OCI-LY1 (cell line): ENCODE measurements around the gene SLC13A5.
"Not testable (repeated sequence)": the region's sequence is repeated elsewhere in the genome, so short reads cannot be mapped to it uniquely, and the experiment has no call there.

Experiments used
- H2AFZ ChIP-seq: fragments of 200-600 bp; sonication (generic), shearing (Covaris generic); 2 replicates; pipeline ENCODE4 v1.6.0; 2014; ENCODE audit warnings: antibody characterized with exemption, mild to moderate bottlenecking, low read length
- H3F3A ChIP-seq: fragments of 200-600 bp; sonication (generic), shearing (Covaris generic); 2 replicates; pipeline ENCODE4 v1.6.0; 2014; ENCODE audit warnings: mild to moderate bottlenecking, antibody characterized with exemption, low read length, moderate library complexity; ENCODE audit not compliant: insufficient read depth
- H3K27ac ChIP-seq: fragments of 200-600 bp; sonication (generic); 2 replicates; pipeline ENCODE4 v1.5.1; 2014; ENCODE audit warnings: low read length, mixed run types, mild to moderate bottlenecking, low read depth; ENCODE audit not compliant: poor library complexity, severe bottlenecking
- H3K27me3 ChIP-seq: fragments of 200-600 bp; sonication (generic); 2 replicates; pipeline ENCODE4 v1.6.0; 2014; ENCODE audit warnings: antibody characterized with exemption, mild to moderate bottlenecking, low read length, moderate library complexity; ENCODE audit not compliant: insufficient read depth
- H3K36me3 ChIP-seq: fragments of 200-600 bp; sonication (generic); 2 replicates; pipeline ENCODE4 v1.6.1; 2014; ENCODE audit warnings: mild to moderate bottlenecking, antibody characterized with exemption, low read length, moderate library complexity, mixed read lengths; ENCODE audit not compliant: insufficient read depth
- H3K4me1 ChIP-seq: fragments of 200-600 bp; sonication (generic); 2 replicates; pipeline ENCODE4 v1.5.1; 2014; ENCODE audit warnings: mild to moderate bottlenecking, low read length, moderate library complexity; ENCODE audit not compliant: insufficient read depth, severe bottlenecking
- H3K4me2 ChIP-seq: fragments of 200-600 bp; sonication (generic), shearing (Covaris generic); 2 replicates; pipeline ENCODE4 v1.6.1; 2014; ENCODE audit warnings: low read length
- H3K4me3 ChIP-seq: fragments of 200-600 bp; sonication (generic); 2 replicates; pipeline ENCODE4 v1.5.1; 2014; ENCODE audit warnings: low read length, low read depth, mild to moderate bottlenecking, mixed read lengths; ENCODE audit not compliant: poor library complexity, severe bottlenecking
- H3K79me2 ChIP-seq: fragments of 200-600 bp; shearing (Covaris generic); 2 replicates; pipeline ENCODE4 v1.6.1; 2016; ENCODE audit warnings: mixed run types, low read length, mixed read lengths; ENCODE audit not compliant: insufficient read depth
- H3K9ac ChIP-seq: fragments of 200-600 bp; sonication (generic), shearing (Covaris generic); 2 replicates; pipeline ENCODE4 v1.6.1; 2014; ENCODE audit warnings: mild to moderate bottlenecking, low read length, mixed read lengths
- H3K9me2 ChIP-seq: fragments of 200-600 bp; sonication (generic), shearing (Covaris generic); 2 replicates; pipeline ENCODE4 v1.6.1; 2014; ENCODE audit warnings: low read depth, mild to moderate bottlenecking, low read length, mixed read lengths
- H3K9me3 ChIP-seq: fragments of 200-600 bp; shearing (Covaris generic); 2 replicates; pipeline ENCODE4 v1.6.1; 2014; ENCODE audit warnings: low read length, mixed read lengths
- H4K20me1 ChIP-seq: fragments of 200-600 bp; sonication (generic), shearing (Covaris generic); 2 replicates; pipeline ENCODE4 v1.6.0; 2016; ENCODE audit warnings: mild to moderate bottlenecking, low read length; ENCODE audit not compliant: insufficient read depth
- CTCF ChIP-seq: fragments of 200-600 bp; sonication (generic), shearing (Covaris generic); IDR thresholded peaks from 2 replicates; pipeline ENCODE4 v1.5.1; 2017; ENCODE audit warnings: mild to moderate bottlenecking, antibody characterized with exemption, low read length, moderate library complexity, mixed read lengths
- EZH2 ChIP-seq: fragments of 200-600 bp; sonication (generic), shearing (Covaris generic); IDR thresholded peaks from 2 replicates; pipeline ENCODE4 v1.8.0; 2017; ENCODE audit warnings: borderline replicate concordance, mixed run types, mild to moderate bottlenecking, antibody characterized with exemption, low read length, moderate library complexity, mixed read lengths

The SLC13A5 gene

DNA sequence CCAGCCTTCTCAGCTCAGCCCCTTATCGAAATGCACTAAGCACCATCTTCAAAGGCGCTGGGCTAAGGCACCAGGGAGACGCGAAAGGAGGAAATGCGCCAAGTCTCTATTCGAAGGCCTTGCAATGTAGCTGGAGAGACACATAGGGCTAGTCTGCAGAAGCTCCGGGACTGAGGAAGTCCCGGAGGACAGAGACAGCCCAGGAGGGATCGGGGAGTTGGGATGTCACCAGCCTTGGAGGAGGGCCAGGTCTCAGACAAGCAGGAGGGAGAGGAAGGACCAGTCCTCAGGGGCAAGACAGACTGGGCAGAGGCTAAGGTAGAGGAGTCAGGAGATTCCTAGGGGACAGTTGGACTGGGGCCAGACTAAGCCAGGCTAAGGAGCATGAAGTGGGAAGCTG lies 53.1 kb downstream of the SLC13A5 start:
- no peaks in the 10 kb centered on the region for H3K27me3 ChIP-seq
- no peaks in the 10 kb centered on the region for H4K20me1 ChIP-seq
- peak overlapping the region; percentile 17; the same call in 1 of the 2 replicates for H3K4me2 ChIP-seq
- peaks cover 34% of the 10 kb centered on the region for H3K4me1 ChIP-seq
- TF ChIP-seq EZH2 (no peak), CTCF (no peak)
- H3K9ac ChIP-seq = no peak overlapping the region; the same call in 1 of the 2 replicates
- peaks cover 3% of the 10 kb centered on the region; the same call in 1 of the 2 replicates for H3K36me3 ChIP-seq
- H3K9me2 ChIP-seq = no peaks in the 10 kb centered on the region
- no peak overlapping the region for H2AFZ ChIP-seq
- no peak overlapping the region for H3K4me3 ChIP-seq
- no peaks in the 10 kb centered on the region for H3K79me2 ChIP-seq
- H3K9me3 ChIP-seq = no peaks in the 10 kb centered on the region
- peak overlapping the region; percentile 30 for H3K27ac ChIP-seq
- no peaks in the 10 kb centered on the region for H3F3A ChIP-seq

GRCh38 chr17:6658411-6658810 lies 54.8 kb downstream of the SLC13A5 start:
- not testable (repeated sequence) for H4K20me1 ChIP-seq, H3K9ac ChIP-seq, H3K4me3 ChIP-seq, H3K27me3 ChIP-seq, H3K36me3 ChIP-seq, H2AFZ ChIP-seq, H3K27ac ChIP-seq, H3K9me2 ChIP-seq, H3F3A ChIP-seq, H3K4me2 ChIP-seq, H3K79me2 ChIP-seq, H3K9me3 ChIP-seq
- peaks cover 48% of the 10 kb centered on the region for H3K4me1 ChIP-seq

DNA sequence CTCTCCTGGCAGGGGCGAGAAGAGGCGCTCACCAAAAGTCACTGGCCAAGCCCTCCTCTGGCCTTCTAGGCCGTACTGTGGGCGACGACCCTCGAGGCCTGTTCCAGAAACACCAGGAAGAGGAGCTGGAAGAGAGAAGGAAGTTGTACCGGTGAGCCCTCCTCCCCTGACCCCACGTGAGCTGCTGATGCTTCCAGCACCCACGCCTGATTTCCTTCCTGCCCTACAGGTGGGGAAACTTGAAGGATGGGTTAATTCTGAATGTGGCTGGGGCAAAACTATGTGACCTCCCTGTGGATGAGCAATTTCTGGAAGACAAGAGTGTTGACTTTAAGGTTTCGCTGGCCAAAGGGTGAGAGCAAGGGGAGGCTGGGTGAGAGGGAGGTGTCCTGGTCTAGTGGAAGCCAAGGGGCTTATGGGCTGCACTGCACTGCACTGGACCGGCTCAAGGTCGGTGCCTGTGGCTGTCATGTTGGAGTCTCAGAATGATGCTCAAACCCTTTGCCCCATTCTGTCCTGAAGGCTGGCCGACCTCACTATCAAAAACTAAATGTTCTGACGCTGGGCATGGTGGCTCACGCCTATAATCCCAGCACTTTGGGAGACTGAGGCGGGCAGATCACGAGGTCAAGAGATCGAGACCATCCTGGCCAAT lies 55.4 kb downstream of the SLC13A5 start:
- H3K36me3 ChIP-seq = peaks cover 3% of the 10 kb centered on the region; the same call in 1 of the 2 replicates
- H3K27me3 ChIP-seq = no peaks in the 10 kb centered on the region
- peak overlapping the region; percentile 75 for H3K9ac ChIP-seq
- H4K20me1 ChIP-seq = no peaks in the 10 kb centered on the region
- no peaks in the 10 kb centered on the region for H3K9me2 ChIP-seq
- H3K4me2 ChIP-seq = peak overlapping the region; percentile 66
- no peak for TF ChIP-seq EZH2
- TF ChIP-seq CTCF = no peak
- H2AFZ ChIP-seq = no peak overlapping the region
- H3K9me3 ChIP-seq = no peaks in the 10 kb centered on the region
- H3K27ac ChIP-seq = no peak overlapping the region
- H3K4me3 ChIP-seq = peak overlapping the region; percentile 70
- H3K4me1 ChIP-seq = peaks cover 55% of the 10 kb centered on the region
- H3K79me2 ChIP-seq = no peaks in the 10 kb centered on the region
- 0 out of 2 replicates have a peak, but pooled peaks cover 6% of the 10 kb centered on the region for H3F3A ChIP-seq
